ENCODE data around the gene FOXP2.

- TF ChIP-seq EZH2 (IDR thresholded peaks at IDR 0.05; ENCODE audit: low read length, unreplicated experiment) = no peak
- no peak for TF ChIP-seq CTCF (conservative IDR thresholded peaks at IDR 0.05; ENCODE audit: low read depth, low read length)
These were observed 69.6 kb downstream of the FOXP2 start for GRCh38 chr7:114484226-114484625.
